WTC11 (cell line): ENCODE results near the gene HES2. TPM values are rescaled to one million over a fixed set of nuclear protein-coding genes. Genes with fewer than 3 reads are reported as not detected.

Experiments
- ATF1 ChIP-seq: sonication (generic); formaldehyde crosslinking; IDR thresholded peaks from 2 replicates; pipeline ENCODE4 v1.8.1; 2023; ENCODE audit warnings: mild to moderate bottlenecking, moderate library complexity, missing genetic modification reagents
- CBFB ChIP-seq: sonication (generic); formaldehyde crosslinking; IDR thresholded peaks from 2 replicates; pipeline ENCODE4 v1.8.1; 2022; ENCODE audit warnings: mild to moderate bottlenecking, low read depth, missing genetic modification reagents
- CREB1 ChIP-seq: sonication (generic); formaldehyde crosslinking; IDR thresholded peaks from 2 replicates; pipeline ENCODE4 v1.8.0; 2023; ENCODE audit warnings: mild to moderate bottlenecking, missing genetic modification reagents
- ESRRA ChIP-seq: sonication (generic); formaldehyde crosslinking; IDR thresholded peaks from 2 replicates; pipeline ENCODE4 v1.8.1; 2022; ENCODE audit warnings: mild to moderate bottlenecking, missing genetic modification reagents, borderline replicate concordance
- FOXJ3 ChIP-seq: sonication (generic); formaldehyde crosslinking; IDR thresholded peaks from 2 replicates; pipeline ENCODE4 v1.9.0; 2021; ENCODE audit warnings: missing genetic modification reagents, mild to moderate bottlenecking, borderline replicate concordance
- GABPB1 ChIP-seq: sonication (generic); formaldehyde crosslinking; IDR thresholded peaks from 2 replicates; pipeline ENCODE4 v1.8.1; 2023; ENCODE audit warnings: mild to moderate bottlenecking, missing genetic modification reagents
- GRHL2 ChIP-seq: fragments of 250-450 bp; sonication (Bioruptor Pico); IDR thresholded peaks from 2 replicates; pipeline ENCODE4 v1.8.0; 2022; ENCODE audit warnings: mild to moderate bottlenecking, moderate library complexity; ENCODE audit not compliant: insufficient replicate concordance, severe bottlenecking
- HMGA2 ChIP-seq: fragments of 250-450 bp; sonication (Bioruptor Pico); IDR thresholded peaks from 2 replicates; pipeline ENCODE4 v1.4.0; 2021; ENCODE audit warnings: mild to moderate bottlenecking, moderate library complexity
- IRF2 ChIP-seq: sonication (generic); formaldehyde crosslinking; IDR thresholded peaks from 2 replicates; pipeline ENCODE4 v1.8.0; 2022; ENCODE audit warnings: low read depth, missing genetic modification reagents, borderline replicate concordance
- JAZF1 ChIP-seq: fragments of 250-450 bp; sonication (Bioruptor Pico); IDR thresholded peaks from 2 replicates; pipeline ENCODE4 v1.9.0; 2021; ENCODE audit warnings: moderate library complexity, mild to moderate bottlenecking, inconsistent platforms
- JUN ChIP-seq: sonication (generic); formaldehyde crosslinking; IDR thresholded peaks from 2 replicates; pipeline ENCODE4 v1.8.0; 2023; ENCODE audit warnings: mild to moderate bottlenecking, missing genetic modification reagents
- KAT7 ChIP-seq: sonication (generic); formaldehyde crosslinking; IDR thresholded peaks from 2 replicates; pipeline ENCODE4 v1.8.1; 2023; ENCODE audit warnings: missing genetic modification reagents, mild to moderate bottlenecking, borderline replicate concordance
- MYBL2 ChIP-seq: sonication (generic); formaldehyde crosslinking; IDR thresholded peaks from 2 replicates; pipeline ENCODE4 v1.8.1; 2023; ENCODE audit warnings: mild to moderate bottlenecking, moderate library complexity, missing genetic modification reagents
- NFATC4 ChIP-seq: fragments of 250-450 bp; sonication (Bioruptor Pico); IDR thresholded peaks from 2 replicates; pipeline ENCODE4 v1.9.0; 2021; ENCODE audit warnings: mild to moderate bottlenecking
- NFE2L1 ChIP-seq: sonication (generic); formaldehyde crosslinking; IDR thresholded peaks from 2 replicates; pipeline ENCODE4 v1.8.1; 2023; ENCODE audit warnings: missing genetic modification reagents
- NFYB ChIP-seq: sonication (generic); formaldehyde crosslinking; conservative IDR thresholded peaks from 2 replicates; pipeline ENCODE4 v1.8.0; 2022; ENCODE audit warnings: low read depth, missing genetic modification reagents
- RELA ChIP-seq: sonication (generic); formaldehyde crosslinking; IDR thresholded peaks from 2 replicates; pipeline ENCODE4 v1.8.1; 2022; ENCODE audit warnings: missing genetic modification reagents, mild to moderate bottlenecking, borderline replicate concordance
- RORB ChIP-seq: fragments of 250-450 bp; sonication (Bioruptor Pico); IDR thresholded peaks from 2 replicates; pipeline ENCODE4 v1.9.0; 2021; ENCODE audit warnings: mild to moderate bottlenecking
- SMAD3 ChIP-seq: sonication (generic); formaldehyde crosslinking; IDR thresholded peaks from 2 replicates; pipeline ENCODE4 v1.8.0; 2022; ENCODE audit warnings: missing genetic modification reagents, mild to moderate bottlenecking, borderline replicate concordance
- SP1 ChIP-seq: sonication (generic); formaldehyde crosslinking; conservative IDR thresholded peaks from 2 replicates; pipeline ENCODE4 v1.8.1; 2022; ENCODE audit warnings: missing genetic modification reagents
- ZNF138 ChIP-seq: sonication (generic); formaldehyde crosslinking; conservative IDR thresholded peaks from 2 replicates; pipeline ENCODE4 v1.8.1; 2022; ENCODE audit warnings: mild to moderate bottlenecking, moderate library complexity, missing genetic modification reagents
- ZNF263 ChIP-seq: sonication (generic); formaldehyde crosslinking; IDR thresholded peaks from 2 replicates; pipeline ENCODE4 v1.8.1; 2022; ENCODE audit warnings: low read depth, mild to moderate bottlenecking, moderate library complexity, missing genetic modification reagents
- ZNF416 ChIP-seq: fragments of 250-450 bp; sonication (Bioruptor Pico); IDR thresholded peaks from 2 replicates; pipeline ENCODE4 v1.9.0; 2021; ENCODE audit warnings: mild to moderate bottlenecking, inconsistent platforms
- total RNA-seq: library from RNA; stranded (reverse); gene quantifications from 3 replicates; pipeline ENCODE4 v1.2.3, GENCODE V29; 2021
- TF ChIP-seq, protein P1 (sequence below): sonication (generic); formaldehyde crosslinking; IDR thresholded peaks from 2 replicates; pipeline ENCODE4 v1.8.0; 2022; ENCODE audit warnings: missing genetic modification reagents
- TF ChIP-seq, protein P2 (sequence below): sonication (generic); formaldehyde crosslinking; conservative IDR thresholded peaks from 2 replicates; pipeline ENCODE4 v1.8.1; 2022; ENCODE audit warnings: mild to moderate bottlenecking, missing genetic modification reagents
- TF ChIP-seq, protein P3 (sequence below): sonication (generic); formaldehyde crosslinking; IDR thresholded peaks from 2 replicates; pipeline ENCODE4 v1.8.0; 2023; ENCODE audit warnings: mild to moderate bottlenecking, missing genetic modification reagents
- TF ChIP-seq, protein P4 (sequence below): sonication (generic); formaldehyde crosslinking; IDR thresholded peaks from 2 replicates; pipeline ENCODE4 v1.8.1; 2023; ENCODE audit warnings: mild to moderate bottlenecking, missing genetic modification reagents
- TF ChIP-seq, protein P5 (sequence below): fragments of 250-450 bp; sonication (Bioruptor Pico); IDR thresholded peaks from 2 replicates; pipeline ENCODE4 v1.9.0; 2021; ENCODE audit warnings: mild to moderate bottlenecking
- TF ChIP-seq, protein P6 (sequence below): sonication (generic); formaldehyde crosslinking; conservative IDR thresholded peaks from 2 replicates; pipeline ENCODE4 v1.8.1; 2023; ENCODE audit warnings: mild to moderate bottlenecking, low read depth, missing genetic modification reagents, moderate library complexity

HES2 gene
- total RNA-seq, 1 experiment from 2014 or later = 2.7 TPM

DNA sequence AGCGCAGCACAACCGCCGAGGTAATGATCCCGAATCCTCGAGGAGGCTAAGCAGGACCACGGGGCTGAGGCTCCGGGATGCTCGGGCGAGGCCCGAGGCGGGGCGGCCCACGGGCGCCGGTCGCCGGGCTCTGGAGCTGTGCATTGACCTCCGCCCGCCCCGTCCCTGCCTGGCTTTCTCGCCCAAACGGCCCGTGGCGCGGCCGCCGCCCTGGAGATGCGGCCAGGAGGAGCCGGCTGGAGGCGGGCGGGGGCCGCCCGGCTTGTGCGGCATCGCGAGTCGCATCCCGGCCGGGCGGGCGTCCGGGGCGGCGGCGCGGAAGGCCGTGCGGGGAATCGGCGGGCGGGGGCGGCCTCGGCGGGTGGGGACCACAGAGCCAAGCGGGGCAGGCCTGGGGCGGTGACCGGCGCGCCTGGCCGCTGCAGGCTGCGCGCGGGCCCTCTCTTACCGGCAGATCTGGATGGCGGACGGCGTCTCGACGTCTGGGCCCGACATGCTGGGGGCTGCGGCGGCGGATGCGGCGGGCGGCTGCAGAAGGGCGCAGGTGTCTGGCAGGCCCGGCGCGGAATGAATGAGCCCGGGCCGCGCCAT is 26.8 kb downstream of the HES2 start (continued):
- TF ChIP-seq SP1 (CRISPR knock-in tag) = no peak
- TF ChIP-seq RELA = no peak
- no peak for TF ChIP-seq CREB1 (CRISPR knock-in tag)
- TF ChIP-seq, protein P1, sequence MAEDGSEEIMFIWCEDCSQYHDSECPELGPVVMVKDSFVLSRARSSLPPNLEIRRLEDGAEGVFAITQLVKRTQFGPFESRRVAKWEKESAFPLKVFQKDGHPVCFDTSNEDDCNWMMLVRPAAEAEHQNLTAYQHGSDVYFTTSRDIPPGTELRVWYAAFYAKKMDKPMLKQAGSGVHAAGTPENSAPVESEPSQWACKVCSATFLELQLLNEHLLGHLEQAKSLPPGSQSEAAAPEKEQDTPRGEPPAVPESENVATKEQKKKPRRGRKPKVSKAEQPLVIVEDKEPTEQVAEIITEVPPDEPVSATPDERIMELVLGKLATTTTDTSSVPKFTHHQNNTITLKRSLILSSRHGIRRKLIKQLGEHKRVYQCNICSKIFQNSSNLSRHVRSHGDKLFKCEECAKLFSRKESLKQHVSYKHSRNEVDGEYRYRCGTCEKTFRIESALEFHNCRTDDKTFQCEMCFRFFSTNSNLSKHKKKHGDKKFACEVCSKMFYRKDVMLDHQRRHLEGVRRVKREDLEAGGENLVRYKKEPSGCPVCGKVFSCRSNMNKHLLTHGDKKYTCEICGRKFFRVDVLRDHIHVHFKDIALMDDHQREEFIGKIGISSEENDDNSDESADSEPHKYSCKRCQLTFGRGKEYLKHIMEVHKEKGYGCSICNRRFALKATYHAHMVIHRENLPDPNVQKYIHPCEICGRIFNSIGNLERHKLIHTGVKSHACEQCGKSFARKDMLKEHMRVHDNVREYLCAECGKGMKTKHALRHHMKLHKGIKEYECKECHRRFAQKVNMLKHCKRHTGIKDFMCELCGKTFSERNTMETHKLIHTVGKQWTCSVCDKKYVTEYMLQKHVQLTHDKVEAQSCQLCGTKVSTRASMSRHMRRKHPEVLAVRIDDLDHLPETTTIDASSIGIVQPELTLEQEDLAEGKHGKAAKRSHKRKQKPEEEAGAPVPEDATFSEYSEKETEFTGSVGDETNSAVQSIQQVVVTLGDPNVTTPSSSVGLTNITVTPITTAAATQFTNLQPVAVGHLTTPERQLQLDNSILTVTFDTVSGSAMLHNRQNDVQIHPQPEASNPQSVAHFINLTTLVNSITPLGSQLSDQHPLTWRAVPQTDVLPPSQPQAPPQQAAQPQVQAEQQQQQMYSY (CRISPR knock-in tag) = no peak
- TF ChIP-seq SMAD3 (CRISPR knock-in tag) = no peak
- no peak for TF ChIP-seq NFATC4 (CRISPR knock-in tag)
- no peak for TF ChIP-seq ZNF416 (CRISPR knock-in tag)
- no peak for TF ChIP-seq FOXJ3
- TF ChIP-seq HMGA2 (CRISPR knock-in tag) = no peak
- peak; percentile 63; the same call in 1 of the 2 replicates for TF ChIP-seq JUN (CRISPR knock-in tag)
- TF ChIP-seq, protein P2, sequence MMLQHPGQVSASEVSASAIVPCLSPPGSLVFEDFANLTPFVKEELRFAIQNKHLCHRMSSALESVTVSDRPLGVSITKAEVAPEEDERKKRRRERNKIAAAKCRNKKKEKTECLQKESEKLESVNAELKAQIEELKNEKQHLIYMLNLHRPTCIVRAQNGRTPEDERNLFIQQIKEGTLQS (CRISPR knock-in tag) = no peak
- TF ChIP-seq ZNF138 (CRISPR knock-in tag) = no peak
- no peak for TF ChIP-seq RORB
- TF ChIP-seq GRHL2 (CRISPR knock-in tag) = no peak
- TF ChIP-seq ESRRA (CRISPR knock-in tag) = no peak; the same call in 1 of the 2 replicates
- no peak for TF ChIP-seq ZNF263 (CRISPR knock-in tag)
- TF ChIP-seq, protein P3, sequence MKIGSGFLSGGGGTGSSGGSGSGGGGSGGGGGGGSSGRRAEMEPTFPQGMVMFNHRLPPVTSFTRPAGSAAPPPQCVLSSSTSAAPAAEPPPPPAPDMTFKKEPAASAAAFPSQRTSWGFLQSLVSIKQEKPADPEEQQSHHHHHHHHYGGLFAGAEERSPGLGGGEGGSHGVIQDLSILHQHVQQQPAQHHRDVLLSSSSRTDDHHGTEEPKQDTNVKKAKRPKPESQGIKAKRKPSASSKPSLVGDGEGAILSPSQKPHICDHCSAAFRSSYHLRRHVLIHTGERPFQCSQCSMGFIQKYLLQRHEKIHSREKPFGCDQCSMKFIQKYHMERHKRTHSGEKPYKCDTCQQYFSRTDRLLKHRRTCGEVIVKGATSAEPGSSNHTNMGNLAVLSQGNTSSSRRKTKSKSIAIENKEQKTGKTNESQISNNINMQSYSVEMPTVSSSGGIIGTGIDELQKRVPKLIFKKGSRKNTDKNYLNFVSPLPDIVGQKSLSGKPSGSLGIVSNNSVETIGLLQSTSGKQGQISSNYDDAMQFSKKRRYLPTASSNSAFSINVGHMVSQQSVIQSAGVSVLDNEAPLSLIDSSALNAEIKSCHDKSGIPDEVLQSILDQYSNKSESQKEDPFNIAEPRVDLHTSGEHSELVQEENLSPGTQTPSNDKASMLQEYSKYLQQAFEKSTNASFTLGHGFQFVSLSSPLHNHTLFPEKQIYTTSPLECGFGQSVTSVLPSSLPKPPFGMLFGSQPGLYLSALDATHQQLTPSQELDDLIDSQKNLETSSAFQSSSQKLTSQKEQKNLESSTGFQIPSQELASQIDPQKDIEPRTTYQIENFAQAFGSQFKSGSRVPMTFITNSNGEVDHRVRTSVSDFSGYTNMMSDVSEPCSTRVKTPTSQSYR (CRISPR knock-in tag) = no peak
- TF ChIP-seq MYBL2 = no peak
- no peak for TF ChIP-seq NFYB
- TF ChIP-seq, protein P4, sequence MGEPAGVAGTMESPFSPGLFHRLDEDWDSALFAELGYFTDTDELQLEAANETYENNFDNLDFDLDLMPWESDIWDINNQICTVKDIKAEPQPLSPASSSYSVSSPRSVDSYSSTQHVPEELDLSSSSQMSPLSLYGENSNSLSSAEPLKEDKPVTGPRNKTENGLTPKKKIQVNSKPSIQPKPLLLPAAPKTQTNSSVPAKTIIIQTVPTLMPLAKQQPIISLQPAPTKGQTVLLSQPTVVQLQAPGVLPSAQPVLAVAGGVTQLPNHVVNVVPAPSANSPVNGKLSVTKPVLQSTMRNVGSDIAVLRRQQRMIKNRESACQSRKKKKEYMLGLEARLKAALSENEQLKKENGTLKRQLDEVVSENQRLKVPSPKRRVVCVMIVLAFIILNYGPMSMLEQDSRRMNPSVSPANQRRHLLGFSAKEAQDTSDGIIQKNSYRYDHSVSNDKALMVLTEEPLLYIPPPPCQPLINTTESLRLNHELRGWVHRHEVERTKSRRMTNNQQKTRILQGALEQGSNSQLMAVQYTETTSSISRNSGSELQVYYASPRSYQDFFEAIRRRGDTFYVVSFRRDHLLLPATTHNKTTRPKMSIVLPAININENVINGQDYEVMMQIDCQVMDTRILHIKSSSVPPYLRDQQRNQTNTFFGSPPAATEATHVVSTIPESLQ = no peak
- no peak for TF ChIP-seq GABPB1 (CRISPR knock-in tag)
- TF ChIP-seq, protein P5, sequence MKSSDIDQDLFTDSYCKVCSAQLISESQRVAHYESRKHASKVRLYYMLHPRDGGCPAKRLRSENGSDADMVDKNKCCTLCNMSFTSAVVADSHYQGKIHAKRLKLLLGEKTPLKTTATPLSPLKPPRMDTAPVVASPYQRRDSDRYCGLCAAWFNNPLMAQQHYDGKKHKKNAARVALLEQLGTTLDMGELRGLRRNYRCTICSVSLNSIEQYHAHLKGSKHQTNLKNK = no peak
- no peak for TF ChIP-seq JAZF1 (CRISPR knock-in tag)
- TF ChIP-seq NFE2L1 (CRISPR knock-in tag) = no peak
- peak; percentile 68; the same call in 1 of the 2 replicates for TF ChIP-seq KAT7 (CRISPR knock-in tag)
- TF ChIP-seq IRF2 (CRISPR knock-in tag) = no peak
- no peak for TF ChIP-seq ATF1 (CRISPR knock-in tag)
- TF ChIP-seq, protein P6, sequence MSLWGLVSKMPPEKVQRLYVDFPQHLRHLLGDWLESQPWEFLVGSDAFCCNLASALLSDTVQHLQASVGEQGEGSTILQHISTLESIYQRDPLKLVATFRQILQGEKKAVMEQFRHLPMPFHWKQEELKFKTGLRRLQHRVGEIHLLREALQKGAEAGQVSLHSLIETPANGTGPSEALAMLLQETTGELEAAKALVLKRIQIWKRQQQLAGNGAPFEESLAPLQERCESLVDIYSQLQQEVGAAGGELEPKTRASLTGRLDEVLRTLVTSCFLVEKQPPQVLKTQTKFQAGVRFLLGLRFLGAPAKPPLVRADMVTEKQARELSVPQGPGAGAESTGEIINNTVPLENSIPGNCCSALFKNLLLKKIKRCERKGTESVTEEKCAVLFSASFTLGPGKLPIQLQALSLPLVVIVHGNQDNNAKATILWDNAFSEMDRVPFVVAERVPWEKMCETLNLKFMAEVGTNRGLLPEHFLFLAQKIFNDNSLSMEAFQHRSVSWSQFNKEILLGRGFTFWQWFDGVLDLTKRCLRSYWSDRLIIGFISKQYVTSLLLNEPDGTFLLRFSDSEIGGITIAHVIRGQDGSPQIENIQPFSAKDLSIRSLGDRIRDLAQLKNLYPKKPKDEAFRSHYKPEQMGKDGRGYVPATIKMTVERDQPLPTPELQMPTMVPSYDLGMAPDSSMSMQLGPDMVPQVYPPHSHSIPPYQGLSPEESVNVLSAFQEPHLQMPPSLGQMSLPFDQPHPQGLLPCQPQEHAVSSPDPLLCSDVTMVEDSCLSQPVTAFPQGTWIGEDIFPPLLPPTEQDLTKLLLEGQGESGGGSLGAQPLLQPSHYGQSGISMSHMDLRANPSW = no peak
- 0 out of 2 replicates have a peak, but pooled peaks have one; percentile 59 for TF ChIP-seq CBFB (CRISPR knock-in tag)
